Ascending aorta (tissue), 2 donors: ENCODE results near the gene AP5S1. TPM values are rescaled to one million over a fixed set of nuclear protein-coding genes. Genes with fewer than 3 reads are reported as not detected.

Experiments used
- DNase-seq, 2 donors: peaks; one replicate each; pipeline ENCODE4 v3.0.0-alpha.2; 2019; ENCODE audit warnings: low spot score in 2 of 2
- H3K27ac ChIP-seq, 2 donors: fragments of 200-600 bp; sonication (generic); one replicate each; pipeline ENCODE4 v1.5.1; 2016 to 2017; ENCODE audit warnings: mild to moderate bottlenecking in 1 of 2
- H3K27me3 ChIP-seq: fragments of 200-600 bp; sonication (generic); one replicate; pipeline ENCODE4 v1.5.1; 2017
- H3K36me3 ChIP-seq, 2 donors: fragments of 200-600 bp; sonication (generic); one replicate each; pipeline ENCODE4 v1.5.1; 2016
- H3K4me1 ChIP-seq, 2 donors: fragments of 200-600 bp; sonication (generic); one replicate each; pipeline ENCODE4 v1.5.1; 2016 to 2017; ENCODE audit warnings: mild to moderate bottlenecking in 1 of 2
- H3K4me3 ChIP-seq, 2 donors: fragments of 200-600 bp; sonication (generic); one replicate each; pipeline ENCODE4 v1.5.1; 2016 to 2017; ENCODE audit warnings: mild to moderate bottlenecking in 1 of 2
- H3K9me3 ChIP-seq, 2 donors: fragments of 200-600 bp; sonication (generic); one replicate each; pipeline ENCODE4 v1.5.1; 2016
- CTCF ChIP-seq, 3 experiments: fragments of 200-600 bp in 2 of 3; fragments of 450-650 bp in 1 of 3; sonication (generic) in 2 of 3; IDR thresholded peaks; one replicate each; pipeline ENCODE4 v1.5.1; 2016 to 2019; ENCODE audit warnings: antibody characterized with exemption in 3 of 3, mild to moderate bottlenecking in 1 of 3, moderate library complexity in 1 of 3
- intact Hi-C: fragments of 100-400 bp; cut with DNase I; formaldehyde crosslinking; loops from one replicate; pipeline ENCODE4 v1.15.1; 2023
- total RNA-seq: library from RNA; depleted of rRNA; stranded (reverse); fragments of >200 nt; gene quantifications from one replicate; pipeline ENCODE4 v1.1.0, GENCODE V29; 2016

AP5S1 gene
- total RNA-seq, 1 donor from 2014 or later = 38.5 TPM

- peaks cover 6 to 19% of the 10 kb centered on the region in 2 donors for H3K36me3 ChIP-seq
- no peak for DNase-seq
- no peaks in the 10 kb centered on the region for H3K9me3 ChIP-seq
- no peak overlapping the region for H3K4me3 ChIP-seq
- TF ChIP-seq CTCF (IDR thresholded peaks at IDR 0.05) = no peak
- no peak overlapping the region for H3K27ac ChIP-seq
- no peaks in the 10 kb centered on the region for H3K27me3 ChIP-seq
- H3K4me1 ChIP-seq = no peaks in the 10 kb centered on the region
- intact Hi-C loops = no loop called here
Observed at GRCh38 chr20:3876676-3877075, 56.3 kb downstream of the AP5S1 start.

Other genes starting within 250 kb of the AP5S1 start
- not detected for gene GFRA4, start 157.1 kb upstream of the AP5S1 start, total RNA-seq
- gene ADAM33, start 138.5 kb upstream of the AP5S1 start, total RNA-seq = 234 TPM
- 23.2 TPM for gene SIGLEC1, start 107.9 kb upstream of the AP5S1 start, total RNA-seq
- 64.8 TPM for gene HSPA12B, start 87.9 kb upstream of the AP5S1 start, total RNA-seq
- gene ADISSP, start 52.8 kb upstream of the AP5S1 start, total RNA-seq = 48.4 TPM
- gene SPEF1, start 39.1 kb upstream of the AP5S1 start, total RNA-seq = not detected
- 173 TPM for gene CENPB, start 33.8 kb upstream of the AP5S1 start, total RNA-seq
- gene CDC25B, start 24.2 kb upstream of the AP5S1 start, total RNA-seq = 60.6 TPM
- 35.2 TPM for gene MAVS, start 26.3 kb downstream of the AP5S1 start, total RNA-seq
- 81.1 TPM for gene PANK2, start 68.8 kb downstream of the AP5S1 start, total RNA-seq
- 12.0 TPM for gene RNF24, start 195.0 kb downstream of the AP5S1 start, total RNA-seq